ENCODE measurements around the gene SLIT3.
"Not testable (repeated sequence)": the region's sequence is repeated elsewhere in the genome, so short reads cannot be mapped to it uniquely, and the experiment has no call there.

SLIT3 gene

DNA sequence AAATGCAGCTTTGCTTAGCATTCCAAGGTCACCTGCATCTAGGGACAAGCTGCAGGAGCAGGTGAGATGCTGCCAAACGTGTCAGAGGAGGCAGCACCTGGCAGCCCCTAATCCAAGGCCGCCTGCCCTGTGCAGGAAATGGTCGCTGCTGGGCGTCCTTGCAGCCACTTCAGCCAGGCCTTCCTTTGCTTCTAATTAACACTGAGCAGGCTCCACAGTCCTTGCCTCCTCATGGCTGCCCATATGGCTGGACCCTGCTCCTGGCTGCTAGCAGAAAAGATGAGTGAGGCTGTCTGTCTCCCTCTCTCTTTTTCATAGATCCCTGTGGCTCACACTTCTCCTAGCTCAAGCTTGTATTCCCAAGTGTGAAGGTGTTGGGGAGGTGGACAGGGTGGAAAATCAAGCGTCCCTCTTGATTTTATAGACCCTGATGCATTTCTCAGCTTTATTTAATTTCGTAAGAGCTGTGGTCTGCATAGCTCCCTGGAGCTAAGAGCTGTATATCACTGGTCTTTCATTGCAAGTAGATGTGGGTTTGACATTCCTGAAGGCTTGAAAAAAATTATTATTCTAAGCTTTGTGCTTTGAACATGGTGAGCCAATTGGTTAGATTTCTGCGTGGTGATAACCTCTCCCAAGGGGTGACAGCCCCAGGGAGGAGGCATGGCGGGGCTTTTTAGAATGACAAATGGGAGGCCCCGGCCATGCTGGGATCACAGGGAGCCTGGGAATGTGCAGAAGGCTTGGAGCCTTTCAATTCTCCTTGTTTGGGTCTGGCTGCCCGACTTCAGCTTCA lies 193.8 kb downstream of the SLIT3 start:
- peak; percentile 51 for DNase-seq (ENCODE audit: low read depth)
- TF ChIP-seq, protein P1, sequence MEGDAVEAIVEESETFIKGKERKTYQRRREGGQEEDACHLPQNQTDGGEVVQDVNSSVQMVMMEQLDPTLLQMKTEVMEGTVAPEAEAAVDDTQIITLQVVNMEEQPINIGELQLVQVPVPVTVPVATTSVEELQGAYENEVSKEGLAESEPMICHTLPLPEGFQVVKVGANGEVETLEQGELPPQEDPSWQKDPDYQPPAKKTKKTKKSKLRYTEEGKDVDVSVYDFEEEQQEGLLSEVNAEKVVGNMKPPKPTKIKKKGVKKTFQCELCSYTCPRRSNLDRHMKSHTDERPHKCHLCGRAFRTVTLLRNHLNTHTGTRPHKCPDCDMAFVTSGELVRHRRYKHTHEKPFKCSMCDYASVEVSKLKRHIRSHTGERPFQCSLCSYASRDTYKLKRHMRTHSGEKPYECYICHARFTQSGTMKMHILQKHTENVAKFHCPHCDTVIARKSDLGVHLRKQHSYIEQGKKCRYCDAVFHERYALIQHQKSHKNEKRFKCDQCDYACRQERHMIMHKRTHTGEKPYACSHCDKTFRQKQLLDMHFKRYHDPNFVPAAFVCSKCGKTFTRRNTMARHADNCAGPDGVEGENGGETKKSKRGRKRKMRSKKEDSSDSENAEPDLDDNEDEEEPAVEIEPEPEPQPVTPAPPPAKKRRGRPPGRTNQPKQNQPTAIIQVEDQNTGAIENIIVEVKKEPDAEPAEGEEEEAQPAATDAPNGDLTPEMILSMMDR (conservative IDR thresholded peaks at IDR 0.05; ENCODE audit: low read length): no peak

DNA sequence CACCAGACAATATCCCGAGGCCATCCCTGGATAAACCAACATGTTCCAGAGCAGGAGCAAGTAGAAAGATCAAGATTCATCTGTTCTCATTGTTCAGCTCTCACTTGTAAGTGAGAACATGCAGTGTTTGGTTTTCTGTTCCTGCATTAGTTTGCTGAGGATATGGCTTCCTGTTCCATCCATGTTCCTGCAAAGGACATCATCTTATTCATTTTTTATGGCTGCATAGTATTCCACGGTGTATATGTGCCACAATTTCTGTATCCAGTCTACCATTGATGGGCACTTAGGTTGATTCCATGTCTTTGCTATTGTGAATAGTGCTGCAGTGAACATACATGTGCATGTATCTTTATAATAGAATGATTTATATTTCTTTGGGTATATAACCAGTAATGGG lies 195.4 kb downstream of the SLIT3 start:
- not testable (repeated sequence) for H3K4me3 ChIP-seq (ENCODE audit: low read length); DNase-seq (ENCODE audit: low read depth)

More for the DNA sequence above, 193.8 kb downstream of the SLIT3 start:
- H3K4me3 ChIP-seq (ENCODE audit: low read length): no peak overlapping the region

GRCh38 chr5:169104937-169105494 lies 195.9 kb downstream of the SLIT3 start:
- H3K4me3 ChIP-seq (ENCODE audit: low read length): no peak overlapping the region
- no peak for DNase-seq (ENCODE audit: low read depth)
- TF ChIP-seq, protein P1 (conservative IDR thresholded peaks at IDR 0.05; ENCODE audit: low read length): no peak

GRCh38 chr5:169103586-169104181 lies 197.3 kb downstream of the SLIT3 start:
- H3K4me3 ChIP-seq (ENCODE audit: low read length): no peak overlapping the region
- TF ChIP-seq, protein P1 (conservative IDR thresholded peaks at IDR 0.05; ENCODE audit: low read length): no peak
- DNase-seq (ENCODE audit: low read depth): no peak

GRCh38 chr5:169101966-169102365 lies 199.0 kb downstream of the SLIT3 start:
- DNase-seq (ENCODE audit: low read depth): no peak
- TF ChIP-seq, protein P1 (conservative IDR thresholded peaks at IDR 0.05; ENCODE audit: low read length): no peak
- no peak overlapping the region for H3K4me3 ChIP-seq (ENCODE audit: low read length)

GRCh38 chr5:169100735-169101075 lies 200.2 kb downstream of the SLIT3 start:
- TF ChIP-seq, protein P1 (conservative IDR thresholded peaks at IDR 0.05; ENCODE audit: low read length): no peak; the same call in 1 of the 2 replicates
- DNase-seq (ENCODE audit: low read depth): peak; percentile 81

GRCh38 chr5:169099801-169100734 lies 200.9 kb downstream of the SLIT3 start:
- TF ChIP-seq, protein P1 (conservative IDR thresholded peaks at IDR 0.05; ENCODE audit: low read length): no peak
- peak; percentile 34 for DNase-seq (ENCODE audit: low read depth)
- H3K4me3 ChIP-seq (ENCODE audit: low read length): no peak overlapping the region

More at GRCh38 chr5:169100735-169101075, 200.2 kb downstream of the SLIT3 start:
- no peak overlapping the region for H3K4me3 ChIP-seq (ENCODE audit: low read length)
